ENCODE results near the gene MSI2.

DNA sequence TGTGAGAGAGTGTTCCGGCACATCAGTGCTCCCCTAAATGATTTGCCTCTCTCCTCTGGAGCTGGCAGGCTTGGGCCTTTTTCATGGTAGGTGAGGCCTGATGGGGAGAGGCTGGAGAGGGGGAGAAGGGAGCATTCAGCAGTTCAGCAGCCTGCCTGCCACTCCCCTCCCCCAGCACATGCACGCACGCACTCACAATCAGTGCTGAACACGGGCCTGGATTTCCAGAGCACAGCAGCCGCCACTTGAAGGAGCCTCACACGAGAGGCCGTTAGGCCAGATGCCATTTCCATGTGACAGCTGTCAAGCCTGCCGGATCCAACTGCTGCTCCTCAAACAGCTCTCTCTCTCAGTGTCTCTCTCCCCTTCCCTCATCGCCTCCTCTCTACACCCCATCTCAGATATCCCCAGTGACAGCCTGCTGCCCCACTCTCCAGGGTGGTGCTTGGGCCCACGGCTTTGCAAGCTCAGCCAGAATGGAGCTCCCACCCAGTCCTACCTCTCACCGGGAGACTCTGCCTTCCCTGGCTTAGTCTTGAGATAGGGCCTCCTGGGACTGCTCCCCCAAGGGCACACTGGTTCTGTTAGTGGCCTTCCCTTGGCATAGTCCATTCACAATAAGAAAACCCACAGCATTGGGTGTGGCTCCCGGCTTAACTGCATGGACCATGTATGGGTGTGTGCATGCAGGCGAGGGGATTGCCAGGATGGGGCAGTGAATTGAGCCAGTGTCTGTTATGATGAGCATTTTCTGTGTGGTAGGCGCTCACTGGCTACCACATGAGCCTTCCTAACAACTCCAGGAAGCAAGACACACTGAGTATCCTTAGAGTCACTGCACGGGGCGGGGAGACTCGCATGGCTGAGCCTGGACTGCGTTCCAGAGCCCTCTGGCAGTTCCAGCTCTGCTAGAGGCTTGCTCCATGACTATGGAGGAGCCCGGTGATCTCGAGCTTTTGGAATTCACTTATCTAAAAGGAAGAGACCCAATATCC, 262.6 kb downstream of the MSI2 start:
- TF ChIP-seq, protein P1, sequence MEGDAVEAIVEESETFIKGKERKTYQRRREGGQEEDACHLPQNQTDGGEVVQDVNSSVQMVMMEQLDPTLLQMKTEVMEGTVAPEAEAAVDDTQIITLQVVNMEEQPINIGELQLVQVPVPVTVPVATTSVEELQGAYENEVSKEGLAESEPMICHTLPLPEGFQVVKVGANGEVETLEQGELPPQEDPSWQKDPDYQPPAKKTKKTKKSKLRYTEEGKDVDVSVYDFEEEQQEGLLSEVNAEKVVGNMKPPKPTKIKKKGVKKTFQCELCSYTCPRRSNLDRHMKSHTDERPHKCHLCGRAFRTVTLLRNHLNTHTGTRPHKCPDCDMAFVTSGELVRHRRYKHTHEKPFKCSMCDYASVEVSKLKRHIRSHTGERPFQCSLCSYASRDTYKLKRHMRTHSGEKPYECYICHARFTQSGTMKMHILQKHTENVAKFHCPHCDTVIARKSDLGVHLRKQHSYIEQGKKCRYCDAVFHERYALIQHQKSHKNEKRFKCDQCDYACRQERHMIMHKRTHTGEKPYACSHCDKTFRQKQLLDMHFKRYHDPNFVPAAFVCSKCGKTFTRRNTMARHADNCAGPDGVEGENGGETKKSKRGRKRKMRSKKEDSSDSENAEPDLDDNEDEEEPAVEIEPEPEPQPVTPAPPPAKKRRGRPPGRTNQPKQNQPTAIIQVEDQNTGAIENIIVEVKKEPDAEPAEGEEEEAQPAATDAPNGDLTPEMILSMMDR (IDR thresholded peaks at IDR 0.05; ENCODE audit: low read depth, low read length, poor library complexity, severe bottlenecking), result no peak
- no peak for TF ChIP-seq EZH2phosphoT487 (IDR thresholded peaks at IDR 0.05; ENCODE audit: borderline replicate concordance, low read length)

All from DOHH2 (cell line).